OCI-LY3 (cell line): ENCODE data around the gene SOX1.

ENCODE experiments used
- H2AFZ ChIP-seq: fragments of 200-600, 300-600 bp; shearing (Covaris generic); 2 replicates; pipeline ENCODE4 v1.6.0; 2014; ENCODE audit warnings: antibody characterized with exemption, low read depth, low read length
- H3K27ac ChIP-seq: fragments of 200-600, 300-600 bp; sonication (generic); 2 replicates; pipeline ENCODE4 v1.5.1; 2014; ENCODE audit warnings: mild to moderate bottlenecking, low read length, moderate library complexity, mixed read lengths
- H3K27me3 ChIP-seq: fragments of 200-600, 300-600 bp; sonication (generic); 2 replicates; pipeline ENCODE4 v1.6.1; 2014; ENCODE audit warnings: low read depth, low read length, mixed read lengths
- H3K36me3 ChIP-seq: fragments of 200-600, 300-600 bp; sonication (generic); replicated peaks from 2 replicates; pipeline ENCODE3; 2014; ENCODE audit warnings: low read depth, low read length, mixed read lengths
- H3K4me1 ChIP-seq: fragments of 300-600, 200-600 bp; sonication (generic); 2 replicates; pipeline ENCODE4 v1.6.1; 2014; ENCODE audit warnings: low read length, mixed read lengths
- H3K4me2 ChIP-seq: fragments of 200-600, 300-600 bp; sonication (generic); 2 replicates; pipeline ENCODE4 v1.6.1; 2014; ENCODE audit warnings: low read length, mixed read lengths
- H3K4me3 ChIP-seq: fragments of 300-600, 200-600 bp; sonication (generic); 2 replicates; pipeline ENCODE4 v1.5.1; 2014; ENCODE audit warnings: antibody characterized with exemption, mild to moderate bottlenecking, low read length, moderate library complexity
- H3K79me2 ChIP-seq: fragments of 300-600, 200-600 bp; shearing (Covaris generic); 2 replicates; pipeline ENCODE4 v1.6.1; 2014; ENCODE audit warnings: mild to moderate bottlenecking, low read length, mixed read lengths
- H3K9ac ChIP-seq: fragments of 300-600, 200-600 bp; shearing (Covaris generic); 2 replicates; pipeline ENCODE4 v1.6.0; 2014; ENCODE audit warnings: mild to moderate bottlenecking, low read length, moderate library complexity
- H3K9me3 ChIP-seq: fragments of 200-600, 300-600 bp; shearing (Covaris generic); 2 replicates; pipeline ENCODE4 v1.6.1; 2014; ENCODE audit warnings: low read length, mixed read lengths; ENCODE audit not compliant: insufficient read depth
- H4K20me1 ChIP-seq: fragments of 200-600, 300-600 bp; sonication (generic); 2 replicates; pipeline ENCODE4 v1.6.1; 2016; ENCODE audit warnings: low read length, mixed read lengths; ENCODE audit not compliant: insufficient read depth
- CTCF ChIP-seq: fragments of 200-600, 300-600 bp; sonication (generic); IDR thresholded peaks from 2 replicates; pipeline ENCODE4 v1.5.1; 2014; ENCODE audit warnings: antibody characterized with exemption, low read length, low read depth
- EZH2phosphoT487 ChIP-seq: fragments of 200-600 bp; shearing (Covaris generic); IDR thresholded peaks from 2 replicates; pipeline ENCODE4 v1.6.1; 2018; ENCODE audit warnings: antibody characterized with exemption, mixed run types, low read depth

SOX1 gene

GRCh38 chr13:112064222-112064621 is 2.7 kb upstream of the SOX1 start:
- Histone ChIP-seq H3K27ac (no peak overlapping the region), H3K27me3 (no peaks in the 10 kb centered on the region), H3K9me3 (peaks cover 6% of the 10 kb centered on the region; the same call in 1 of the 2 replicates), H3K9ac (no peak overlapping the region), H3K79me2 (no peaks in the 10 kb centered on the region), H3K4me1 (no peaks in the 10 kb centered on the region), H3K4me2 (no peak overlapping the region), H2AFZ (no peak overlapping the region), H3K4me3 (no peak overlapping the region), H4K20me1 (no peaks in the 10 kb centered on the region), H3K36me3 (no peaks in the 10 kb centered on the region)
- TF ChIP-seq CTCF = no peak
- no peak for TF ChIP-seq EZH2phosphoT487

- TF ChIP-seq CTCF (no peak), EZH2phosphoT487 (no peak)
- Histone ChIP-seq H3K27ac (no peak overlapping the region), H3K9me3 (0 out of 2 replicates have a peak, but pooled peaks cover 3% of the 10 kb centered on the region), H4K20me1 (no peaks in the 10 kb centered on the region), H3K4me2 (no peak overlapping the region), H3K4me1 (no peaks in the 10 kb centered on the region), H3K36me3 (no peaks in the 10 kb centered on the region), H2AFZ (no peak overlapping the region), H3K27me3 (no peaks in the 10 kb centered on the region), H3K4me3 (no peak overlapping the region), H3K9ac (no peak overlapping the region), H3K79me2 (no peaks in the 10 kb centered on the region)
These were observed 1.5 kb upstream of the SOX1 start for GRCh38 chr13:112065521-112065866.

- TF ChIP-seq EZH2phosphoT487 = no peak
- no peak for TF ChIP-seq CTCF
- Histone ChIP-seq H3K4me3 (no peak overlapping the region), H3K9ac (no peak overlapping the region), H3K4me1 (no peaks in the 10 kb centered on the region), H3K4me2 (no peak overlapping the region), H3K79me2 (no peaks in the 10 kb centered on the region), H3K27me3 (no peaks in the 10 kb centered on the region), H3K27ac (no peak overlapping the region), H2AFZ (no peak overlapping the region), H3K36me3 (no peaks in the 10 kb centered on the region), H4K20me1 (no peaks in the 10 kb centered on the region), H3K9me3 (0 out of 2 replicates have a peak, but pooled peaks cover 3% of the 10 kb centered on the region)
These were observed 904 bp upstream of the SOX1 start for GRCh38 chr13:112065867-112066623.

GRCh38 chr13:112066624-112067004 is 335 bp upstream of the SOX1 start:
- Histone ChIP-seq H2AFZ (no peak overlapping the region), H4K20me1 (no peaks in the 10 kb centered on the region), H3K9ac (no peak overlapping the region), H3K4me3 (no peak overlapping the region), H3K4me2 (no peak overlapping the region), H3K9me3 (0 out of 2 replicates have a peak, but pooled peaks cover 3% of the 10 kb centered on the region), H3K27ac (no peak overlapping the region), H3K79me2 (no peaks in the 10 kb centered on the region), H3K4me1 (no peaks in the 10 kb centered on the region), H3K27me3 (no peaks in the 10 kb centered on the region), H3K36me3 (no peaks in the 10 kb centered on the region)
- no peak for TF ChIP-seq CTCF
- no peak for TF ChIP-seq EZH2phosphoT487
